ENCODE data around the gene ADARB2. TPM values are rescaled to one million over a fixed set of nuclear protein-coding genes. Genes with fewer than 3 reads are reported as not detected.
A peak's percentile ranks its signal among the peaks of the same experiment; 100 is the strongest.

ADARB2 gene
- total RNA-seq, 2 donors from 2014 or later, result 8.0 to 12.2 TPM

DNA sequence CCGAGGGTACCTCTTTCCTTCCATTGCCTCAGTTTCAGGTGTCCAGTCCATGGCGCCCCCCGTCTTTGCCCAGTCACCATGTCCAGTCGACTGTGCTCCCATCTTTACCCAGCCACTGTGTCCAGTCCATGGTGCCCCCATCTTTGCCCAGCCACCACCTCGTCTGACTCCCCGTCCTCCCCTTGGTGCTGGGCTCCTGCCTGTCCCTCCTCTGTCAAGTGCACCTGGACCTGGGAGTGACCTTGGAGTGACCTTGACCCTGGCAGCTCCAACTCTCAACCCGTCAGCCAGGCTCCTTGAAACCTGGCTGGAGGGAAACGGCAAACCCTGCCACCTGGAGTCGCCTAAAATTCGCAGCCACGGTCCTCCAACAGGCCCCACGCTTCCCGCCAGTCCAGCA lies 180.2 kb downstream of the ADARB2 start:
- Histone ChIP-seq H3K36me3 (replicated peaks in 1 of 2; ENCODE audit: insufficient read depth in 1 of 2, low read depth in 2 of 2) (no peaks in the 10 kb centered on the region), H3K9me3 (no peaks in the 10 kb centered on the region), H3K4me1 (no peaks in the 10 kb centered on the region), H3K27me3 (no peaks in the 10 kb centered on the region), H3K27ac (no peak overlapping the region), H3K4me3 (no peak overlapping the region)
- TF ChIP-seq POLR2A (IDR thresholded peaks at IDR 0.05) (no peak), CTCF (IDR thresholded peaks at IDR 0.05) (no peak)
- no peak for DNase-seq
- WGBS, 2 donors, result 41 to 54% methylated on average over 13 of the region's 13 CpGs
- intact Hi-C loops (cut with DNase I), result no loop called here
- no peak for ATAC-seq

GRCh38 chr10:1556496-1556895 lies 180.8 kb downstream of the ADARB2 start:
- TF ChIP-seq POLR2A (IDR thresholded peaks at IDR 0.05) (no peak), CTCF (IDR thresholded peaks at IDR 0.05) (no peak)
- no peaks in the 10 kb centered on the region for H3K36me3 ChIP-seq (replicated peaks in 1 of 2; ENCODE audit: insufficient read depth in 1 of 2, low read depth in 2 of 2)
- intact Hi-C loops (cut with DNase I), result no loop called here
- H3K4me1 ChIP-seq, result no peaks in the 10 kb centered on the region
- H3K4me3 ChIP-seq, result no peak overlapping the region
- no peak for DNase-seq
- H3K27ac ChIP-seq, result no peak overlapping the region
- no peak for ATAC-seq
- no peaks in the 10 kb centered on the region for H3K27me3 ChIP-seq
- WGBS, 2 donors, result 67 to 73% methylated on average over 8 of the region's 8 CpGs
- no peaks in the 10 kb centered on the region for H3K9me3 ChIP-seq

- no peaks in the 10 kb centered on the region for H3K36me3 ChIP-seq (replicated peaks in 1 of 2; ENCODE audit: insufficient read depth in 1 of 2, low read depth in 2 of 2)
- H3K27ac ChIP-seq, result no peak overlapping the region
- intact Hi-C loops (cut with DNase I), result no loop called here
- no peaks in the 10 kb centered on the region for H3K27me3 ChIP-seq
- WGBS, 2 donors, result 68 to 73% methylated on average over 6 to 7 of the region's 7 CpGs
- H3K4me1 ChIP-seq, result no peaks in the 10 kb centered on the region
- H3K9me3 ChIP-seq, result no peaks in the 10 kb centered on the region
- no peak for TF ChIP-seq CTCF (IDR thresholded peaks at IDR 0.05)
- no peak overlapping the region for H3K4me3 ChIP-seq
- DNase-seq (no peak), ATAC-seq (no peak)
Measured at GRCh38 chr10:1553951-1554350, 183.4 kb downstream of the ADARB2 start.

DNA sequence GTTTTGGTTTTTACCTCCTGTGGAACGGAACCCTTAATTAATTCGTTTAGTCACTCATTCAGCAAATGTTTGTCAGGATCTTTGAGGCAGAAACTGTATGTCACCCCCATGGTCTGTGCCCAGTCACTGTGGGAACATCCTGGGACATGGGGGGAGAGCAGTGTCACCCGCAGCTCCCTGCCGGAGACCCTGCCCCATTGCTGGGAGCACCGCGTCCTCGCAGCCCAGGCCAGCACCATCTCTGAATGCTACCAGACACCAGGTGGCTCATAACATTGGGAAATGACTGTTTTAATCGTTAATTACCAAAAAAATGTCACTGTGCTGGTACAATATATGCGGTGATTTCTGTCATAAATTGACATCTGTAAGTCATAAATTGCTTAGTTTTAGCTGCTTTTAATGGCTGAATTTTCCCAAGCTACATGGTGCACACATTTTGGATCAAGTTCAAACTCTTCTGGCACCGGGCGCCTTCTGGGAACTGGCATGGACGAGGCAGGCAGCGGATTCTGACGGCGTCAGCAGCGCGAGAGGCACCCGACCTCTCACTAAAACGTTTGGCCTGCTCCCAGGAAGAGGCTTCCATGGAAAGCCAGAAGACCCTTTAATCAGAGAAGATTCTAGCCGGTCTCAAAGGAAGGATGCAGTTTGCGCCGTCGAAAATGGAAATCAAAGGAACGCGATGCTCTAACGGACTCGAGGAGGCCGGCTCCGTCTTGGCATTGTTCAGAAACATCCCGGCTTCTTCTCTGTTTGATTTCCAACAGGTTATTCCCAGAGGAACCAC lies 184.2 kb downstream of the ADARB2 start:
- intact Hi-C loops (cut with DNase I), result no loop called here
- Histone ChIP-seq H3K27me3 (no peaks in the 10 kb centered on the region), H3K4me1 (no peaks in the 10 kb centered on the region), H3K36me3 (replicated peaks in 1 of 2; ENCODE audit: insufficient read depth in 1 of 2, low read depth in 2 of 2) (no peaks in the 10 kb centered on the region), H3K4me3 (no peak overlapping the region), H3K9me3 (no peaks in the 10 kb centered on the region), H3K27ac (no peak overlapping the region)
- 79 to 81% methylated on average over 26 to 30 of the region's 30 CpGs for WGBS, 2 donors
- TF ChIP-seq CTCF (IDR thresholded peaks at IDR 0.05) (no peak), POLR2A (IDR thresholded peaks at IDR 0.05) (no peak)
- no peak for ATAC-seq
- peak in 1 of 4 donors; percentile 1 for DNase-seq

GRCh38 chr10:1552406-1552805 lies 184.9 kb downstream of the ADARB2 start:
- WGBS, 2 donors, result 26 to 38% methylated on average over 9 of the region's 9 CpGs
- intact Hi-C loops (cut with DNase I), result no loop called here
- no peaks in the 10 kb centered on the region for H3K36me3 ChIP-seq (replicated peaks in 1 of 2; ENCODE audit: insufficient read depth in 1 of 2, low read depth in 2 of 2)
- no peaks in the 10 kb centered on the region for H3K27me3 ChIP-seq
- no peak for ATAC-seq
- H3K4me3 ChIP-seq, result no peak overlapping the region
- H3K27ac ChIP-seq, result no peak overlapping the region
- TF ChIP-seq CTCF (IDR thresholded peaks at IDR 0.05) (no peak), POLR2A (IDR thresholded peaks at IDR 0.05) (no peak)
- H3K4me1 ChIP-seq, result no peaks in the 10 kb centered on the region
- DNase-seq, result no peak
- H3K9me3 ChIP-seq, result no peaks in the 10 kb centered on the region
